22Rv1 (cell line): ENCODE measurements around the gene CHERP.

Source experiments
- ZFX ChIP-seq: fragments of 450-650 bp; IDR thresholded peaks from 2 replicates; pipeline ENCODE4 v1.6.1; 2017; ENCODE audit warnings: antibody characterized with exemption, borderline replicate concordance
- TF ChIP-seq, protein P1 (sequence below): fragments of 450-650 bp; IDR thresholded peaks from 2 replicates; pipeline ENCODE4 v1.5.1; 2017; ENCODE audit warnings: mild to moderate bottlenecking

DNA sequence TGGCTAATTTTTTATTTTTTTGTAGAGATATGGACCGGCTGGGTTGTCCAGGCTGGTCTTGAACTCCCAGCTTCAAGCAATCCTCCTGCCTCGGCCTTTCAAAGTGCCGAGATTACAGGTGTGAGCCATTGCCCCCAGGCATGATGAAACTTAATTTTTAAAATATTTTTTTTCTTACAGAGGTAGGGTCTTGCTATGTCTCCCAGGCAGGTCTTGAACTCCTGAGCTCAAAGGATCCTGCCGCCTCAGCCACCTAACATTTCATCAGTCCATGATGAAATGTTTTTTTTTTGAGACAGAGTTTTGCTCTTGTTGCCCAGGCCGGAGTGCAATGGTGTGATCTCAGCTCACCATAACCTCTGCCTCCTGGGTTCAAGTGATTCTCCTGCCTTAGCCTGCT, 33.7 kb downstream of the CHERP start:
- TF ChIP-seq, protein P1, sequence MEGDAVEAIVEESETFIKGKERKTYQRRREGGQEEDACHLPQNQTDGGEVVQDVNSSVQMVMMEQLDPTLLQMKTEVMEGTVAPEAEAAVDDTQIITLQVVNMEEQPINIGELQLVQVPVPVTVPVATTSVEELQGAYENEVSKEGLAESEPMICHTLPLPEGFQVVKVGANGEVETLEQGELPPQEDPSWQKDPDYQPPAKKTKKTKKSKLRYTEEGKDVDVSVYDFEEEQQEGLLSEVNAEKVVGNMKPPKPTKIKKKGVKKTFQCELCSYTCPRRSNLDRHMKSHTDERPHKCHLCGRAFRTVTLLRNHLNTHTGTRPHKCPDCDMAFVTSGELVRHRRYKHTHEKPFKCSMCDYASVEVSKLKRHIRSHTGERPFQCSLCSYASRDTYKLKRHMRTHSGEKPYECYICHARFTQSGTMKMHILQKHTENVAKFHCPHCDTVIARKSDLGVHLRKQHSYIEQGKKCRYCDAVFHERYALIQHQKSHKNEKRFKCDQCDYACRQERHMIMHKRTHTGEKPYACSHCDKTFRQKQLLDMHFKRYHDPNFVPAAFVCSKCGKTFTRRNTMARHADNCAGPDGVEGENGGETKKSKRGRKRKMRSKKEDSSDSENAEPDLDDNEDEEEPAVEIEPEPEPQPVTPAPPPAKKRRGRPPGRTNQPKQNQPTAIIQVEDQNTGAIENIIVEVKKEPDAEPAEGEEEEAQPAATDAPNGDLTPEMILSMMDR: no peak
- no peak for TF ChIP-seq ZFX
